Liver (tissue), 9 donors: ENCODE results near the gene MAST2. TPM values are rescaled to one million over a fixed set of nuclear protein-coding genes. Genes with fewer than 3 reads are reported as not detected.

Experiments used
- DNase-seq: peaks from one replicate; pipeline ENCODE4 v3.0.0-alpha.2; 2017; ENCODE audit warnings: low spot score
- H3K27ac ChIP-seq, 2 donors: one replicate each; pipeline ENCODE4 v1.7.0; 2013; ENCODE audit warnings: inconsistent platforms in 2 of 2, low read length in 2 of 2, control low read depth in 1 of 2, low read depth in 1 of 2, mild to moderate bottlenecking in 1 of 2
- H3K27me3 ChIP-seq, 4 donors: one replicate each; pipeline versions ENCODE4 v1.6.1 to v1.7.0; 2013; ENCODE audit warnings: low read length in 3 of 4, inconsistent platforms in 1 of 4, mild to moderate bottlenecking in 1 of 4, moderate library complexity in 1 of 4; ENCODE audit not compliant: control insufficient read depth in 4 of 4, insufficient read depth in 4 of 4
- H3K36me3 ChIP-seq, 4 donors: one replicate each; pipeline versions ENCODE4 v1.6.1 to v1.7.0; 2013; ENCODE audit warnings: low read length in 3 of 4, mild to moderate bottlenecking in 3 of 4, low read depth in 1 of 4, moderate library complexity in 1 of 4; ENCODE audit not compliant: control insufficient read depth in 4 of 4, insufficient read depth in 3 of 4
- H3K4me1 ChIP-seq, 4 donors: one replicate each; pipeline versions ENCODE4 v1.6.1 to v1.7.0; 2013; ENCODE audit warnings: low read length in 3 of 4, mild to moderate bottlenecking in 3 of 4, moderate library complexity in 1 of 4; ENCODE audit not compliant: control insufficient read depth in 4 of 4, insufficient read depth in 4 of 4
- H3K4me3 ChIP-seq, 3 donors: one replicate each; pipeline versions ENCODE4 v1.6.1 to v1.7.0; 2013; ENCODE audit warnings: low read length in 3 of 3, control low read depth in 1 of 3, low read depth in 1 of 3, mild to moderate bottlenecking in 1 of 3
- H3K9ac ChIP-seq, 2 donors: one replicate each; pipeline ENCODE4 v1.7.0; 2013; ENCODE audit warnings: low read length in 2 of 2, mild to moderate bottlenecking in 2 of 2, moderate library complexity in 2 of 2, control low read depth in 1 of 2, low read depth in 1 of 2
- H3K9me3 ChIP-seq, 4 donors: one replicate each; pipeline versions ENCODE4 v1.6.1 to v1.7.0; 2013; ENCODE audit warnings: low read length in 3 of 4; ENCODE audit not compliant: control insufficient read depth in 4 of 4
- ATF3 ChIP-seq: IDR thresholded peaks from 2 replicates; pipeline ENCODE4 v1.6.1; 2016; ENCODE audit warnings: antibody characterized with exemption
- CTCF ChIP-seq: fragments of 150-350 bp; IDR thresholded peaks from 2 replicates; pipeline ENCODE4 v1.5.1; 2017; ENCODE audit warnings: improper control_type of control experiment, low read depth, low read length; ENCODE audit not compliant: missing input control
- EGR1 ChIP-seq, 2 donors: IDR thresholded peaks; 2 replicates each; pipeline ENCODE4 v1.6.1; 2016 to 2018; ENCODE audit warnings: antibody characterized with exemption in 2 of 2, low read depth in 2 of 2
- FOXA1 ChIP-seq: IDR thresholded peaks from 2 replicates; pipeline ENCODE4 v1.6.1; 2016; ENCODE audit warnings: antibody characterized with exemption
- FOXA2 ChIP-seq: IDR thresholded peaks from 2 replicates; pipeline ENCODE4 v1.6.1; 2016; ENCODE audit warnings: antibody characterized with exemption
- GABPA ChIP-seq, 2 donors: IDR thresholded peaks in 1 of 2; conservative IDR thresholded peaks in 1 of 2; 2 replicates each; pipeline ENCODE4 v1.6.1; 2016; ENCODE audit warnings: antibody characterized with exemption in 2 of 2, mild to moderate bottlenecking in 1 of 2, moderate library complexity in 1 of 2
- HNF4A ChIP-seq, 2 donors: conservative IDR thresholded peaks; 2 replicates each; pipeline ENCODE4 v1.6.1; 2016; ENCODE audit warnings: antibody characterized with exemption in 2 of 2, mild to moderate bottlenecking in 2 of 2
- HNF4G ChIP-seq: IDR thresholded peaks from 2 replicates; pipeline ENCODE4 v1.6.1; 2016; ENCODE audit warnings: antibody characterized with exemption
- JUND ChIP-seq, 2 donors: IDR thresholded peaks; 2 replicates each; pipeline ENCODE4 v1.6.1; 2016; ENCODE audit warnings: antibody characterized with exemption in 2 of 2
- MAX ChIP-seq: IDR thresholded peaks from 2 replicates; pipeline ENCODE4 v1.6.1; 2016; ENCODE audit warnings: antibody characterized with exemption
- NR2F2 ChIP-seq: IDR thresholded peaks from 2 replicates; pipeline ENCODE4 v1.6.1; 2016; ENCODE audit warnings: antibody characterized with exemption
- RAD21 ChIP-seq, 2 donors: IDR thresholded peaks; 2 replicates each; pipeline ENCODE4 v1.6.1; 2016; ENCODE audit warnings: antibody characterized with exemption in 2 of 2, mild to moderate bottlenecking in 2 of 2
- REST ChIP-seq: IDR thresholded peaks from 2 replicates; pipeline ENCODE4 v1.6.1; 2016; ENCODE audit warnings: antibody characterized with exemption, mild to moderate bottlenecking
- RXRA ChIP-seq, 2 donors: IDR thresholded peaks; 2 replicates each; pipeline ENCODE4 v1.6.1; 2017 to 2018; ENCODE audit warnings: antibody characterized with exemption in 2 of 2, mild to moderate bottlenecking in 1 of 2
- SP1 ChIP-seq: IDR thresholded peaks from 2 replicates; pipeline ENCODE4 v1.6.1; 2018; ENCODE audit warnings: antibody characterized with exemption, mild to moderate bottlenecking
- TAF1 ChIP-seq: conservative IDR thresholded peaks from 2 replicates; pipeline ENCODE4 v1.6.1; 2016; ENCODE audit warnings: antibody characterized with exemption, mild to moderate bottlenecking
- YY1 ChIP-seq: IDR thresholded peaks from 2 replicates; pipeline ENCODE4 v1.6.1; 2016; ENCODE audit warnings: antibody characterized with exemption, mild to moderate bottlenecking
- ZBTB33 ChIP-seq: IDR thresholded peaks from 2 replicates; pipeline ENCODE4 v1.6.1; 2016; ENCODE audit warnings: antibody characterized with exemption
- WGBS: extraction: QIAGEN DNeasy Blood & Tissue Kit; methylation state at CpG from one replicate; pipeline ENCODE4 v1.1.7; 2013; 5-methylcytosine and 5-hydroxymethylcytosine counted together
- polyA plus RNA-seq, 2 donors: library from polyadenylated mRNA; stranded (reverse) in 1 of 2; unstranded in 1 of 2; fragments of 200-250 nt in 1 of 2; fragments of >200 nt in 1 of 2; fragmentation: Nextera tagmentation in 1 of 2; extraction: Ambion mirVana in 1 of 2; gene quantifications; one replicate each; pipeline versions ENCODE4 v1.2.1 to v1.2.3, GENCODE V29; 2013 to 2015
- total RNA-seq, 2 donors: library from RNA; depleted of rRNA; stranded (reverse); fragments of >200 nt; gene quantifications; one replicate each; pipeline ENCODE4 v1.2.3, GENCODE V29; 2014
- donor health status: healthy.
- donor health status: healthy.
- donor health status: healthy.
- donor health status: healthy.
- donor health status: healthy.

Gene MAST2
- total and polyA plus RNA-seq, 4 donors = 4.8 to 9.6 (median 5.7) TPM

GRCh38 chr1:45938029-45938428 is 134.6 kb downstream of the MAST2 start:
- no peaks in the 10 kb centered on the region for H3K27me3 ChIP-seq

GRCh38 chr1:45942411-45942810 is 139.0 kb downstream of the MAST2 start:
- 99% methylated on average over 1 of the region's 1 CpG for WGBS
- TF ChIP-seq JUND (IDR thresholded peaks at IDR 0.05) (no peak), MAX (no peak), TAF1 (no peak), FOXA2 (no peak), SP1 (no peak), CTCF (no peak), HNF4A (conservative IDR thresholded peaks at IDR 0.05) (no peak), NR2F2 (no peak), FOXA1 (no peak), REST (no peak), ZBTB33 (no peak), GABPA (IDR thresholded peaks at IDR 0.05 in 1 of 2, conservative IDR thresholded peaks at IDR 0.05 in 1 of 2) (no peak), YY1 (no peak), RXRA (IDR thresholded peaks at IDR 0.05) (no peak), EGR1 (IDR thresholded peaks at IDR 0.05; ENCODE audit: low read depth in 2 of 2) (no peak), RAD21 (IDR thresholded peaks at IDR 0.05) (no peak), ATF3 (no peak), HNF4G (no peak)
- no peak overlapping the region for H3K9ac ChIP-seq
- no peak for DNase-seq
- H3K4me3 ChIP-seq = no peak overlapping the region
- no peak overlapping the region for H3K27ac ChIP-seq
- no peaks in the 10 kb centered on the region for H3K4me1 ChIP-seq
- H3K36me3 ChIP-seq = no peaks in the 10 kb centered on the region
- no peaks in the 10 kb centered on the region for H3K27me3 ChIP-seq
- H3K9me3 ChIP-seq = no peaks in the 10 kb centered on the region

More at GRCh38 chr1:45938029-45938428, 134.6 kb downstream of the MAST2 start:
- no peaks in the 10 kb centered on the region for H3K36me3 ChIP-seq
- no peak overlapping the region for H3K4me3 ChIP-seq
- no peak overlapping the region for H3K9ac ChIP-seq
- no peak for DNase-seq
- no peaks in the 10 kb centered on the region for H3K4me1 ChIP-seq
- no peaks in the 10 kb centered on the region for H3K9me3 ChIP-seq
- TF ChIP-seq GABPA (IDR thresholded peaks at IDR 0.05 in 1 of 2, conservative IDR thresholded peaks at IDR 0.05 in 1 of 2) (no peak), HNF4A (conservative IDR thresholded peaks at IDR 0.05) (no peak), RAD21 (IDR thresholded peaks at IDR 0.05) (no peak), FOXA1 (no peak), RXRA (IDR thresholded peaks at IDR 0.05) (no peak), YY1 (no peak), JUND (IDR thresholded peaks at IDR 0.05) (no peak)
- H3K27ac ChIP-seq = no peak overlapping the region
